IPS-15b (cell line): Measurements from ENCODE around the gene SLC9A9.

ENCODE experiments used
- H3K27me3 ChIP-seq: one replicate; pipeline ENCODE4 v1.6.1; 2013; ENCODE audit warnings: low read length; ENCODE audit not compliant: control insufficient read depth, insufficient read depth
- H3K36me3 ChIP-seq: one replicate; pipeline ENCODE4 v1.6.1; 2013; ENCODE audit warnings: low read length; ENCODE audit not compliant: control insufficient read depth, insufficient read depth
- H3K4me1 ChIP-seq: one replicate; pipeline ENCODE4 v1.6.1; 2013; ENCODE audit warnings: mild to moderate bottlenecking, low read length; ENCODE audit not compliant: control insufficient read depth, insufficient read depth
- H3K4me3 ChIP-seq: one replicate; pipeline ENCODE4 v1.5.1; 2013; ENCODE audit warnings: low read depth, low read length
- H3K9ac ChIP-seq: one replicate; pipeline ENCODE4 v1.6.1; 2013; ENCODE audit warnings: low read depth, mild to moderate bottlenecking, low read length
- H3K9me3 ChIP-seq: one replicate; pipeline ENCODE4 v1.6.1; 2013; ENCODE audit warnings: mild to moderate bottlenecking, low read length; ENCODE audit not compliant: control insufficient read depth, insufficient read depth

SLC9A9 gene

GRCh38 chr3:143865302-143865701 is 17.0 kb upstream of the SLC9A9 start:
- H3K9me3 ChIP-seq, result no peaks in the 10 kb centered on the region
- no peak overlapping the region for H3K9ac ChIP-seq
- H3K4me1 ChIP-seq, result no peaks in the 10 kb centered on the region
- H3K36me3 ChIP-seq, result no peaks in the 10 kb centered on the region
- no peaks in the 10 kb centered on the region for H3K27me3 ChIP-seq
- no peak overlapping the region for H3K4me3 ChIP-seq

GRCh38 chr3:143859465-143860203 is 11.4 kb upstream of the SLC9A9 start:
- Histone ChIP-seq H3K27me3 (no peaks in the 10 kb centered on the region), H3K9me3 (no peaks in the 10 kb centered on the region), H3K4me3 (no peak overlapping the region), H3K4me1 (no peaks in the 10 kb centered on the region), H3K36me3 (no peaks in the 10 kb centered on the region), H3K9ac (no peak overlapping the region)

GRCh38 chr3:143856252-143856970 is 8.1 kb upstream of the SLC9A9 start:
- no peak overlapping the region for H3K9ac ChIP-seq
- no peak overlapping the region for H3K4me3 ChIP-seq

GRCh38 chr3:143855183-143855582 is 6.9 kb upstream of the SLC9A9 start:
- Histone ChIP-seq H3K4me1 (no peaks in the 10 kb centered on the region), H3K36me3 (no peaks in the 10 kb centered on the region), H3K4me3 (no peak overlapping the region), H3K9ac (no peak overlapping the region), H3K9me3 (no peaks in the 10 kb centered on the region), H3K27me3 (no peaks in the 10 kb centered on the region)

More at GRCh38 chr3:143856252-143856970, 8.1 kb upstream of the SLC9A9 start:
- Histone ChIP-seq H3K4me1 (no peaks in the 10 kb centered on the region), H3K27me3 (no peaks in the 10 kb centered on the region), H3K9me3 (no peaks in the 10 kb centered on the region), H3K36me3 (no peaks in the 10 kb centered on the region)

- Histone ChIP-seq H3K4me1 (peaks cover 7% of the 10 kb centered on the region), H3K4me3 (no peak overlapping the region), H3K9ac (no peak overlapping the region), H3K9me3 (no peaks in the 10 kb centered on the region), H3K27me3 (no peaks in the 10 kb centered on the region), H3K36me3 (no peaks in the 10 kb centered on the region)
Measured at GRCh38 chr3:143851331-143852017, 3.2 kb upstream of the SLC9A9 start.

- peaks cover 7% of the 10 kb centered on the region for H3K4me1 ChIP-seq
- H3K4me3 ChIP-seq, result no peak overlapping the region
- no peaks in the 10 kb centered on the region for H3K27me3 ChIP-seq
- H3K9ac ChIP-seq, result no peak overlapping the region
- no peaks in the 10 kb centered on the region for H3K36me3 ChIP-seq
- H3K9me3 ChIP-seq, result no peaks in the 10 kb centered on the region
Measured at GRCh38 chr3:143850877-143851276, 2.6 kb upstream of the SLC9A9 start.

GRCh38 chr3:143849854-143850549 is 1.7 kb upstream of the SLC9A9 start:
- Histone ChIP-seq H3K36me3 (no peaks in the 10 kb centered on the region), H3K9ac (no peak overlapping the region), H3K4me3 (no peak overlapping the region), H3K4me1 (peaks cover 7% of the 10 kb centered on the region), H3K9me3 (no peaks in the 10 kb centered on the region), H3K27me3 (no peaks in the 10 kb centered on the region)

GRCh38 chr3:143848704-143849103 is 436 bp upstream of the SLC9A9 start:
- Histone ChIP-seq H3K4me3 (no peak overlapping the region), H3K4me1 (peaks cover 7% of the 10 kb centered on the region), H3K27me3 (no peaks in the 10 kb centered on the region), H3K9me3 (no peaks in the 10 kb centered on the region), H3K36me3 (no peaks in the 10 kb centered on the region), H3K9ac (no peak overlapping the region)

- Histone ChIP-seq H3K9me3 (no peaks in the 10 kb centered on the region), H3K4me1 (peaks cover 11% of the 10 kb centered on the region), H3K4me3 (no peak overlapping the region), H3K27me3 (no peaks in the 10 kb centered on the region), H3K9ac (no peak overlapping the region), H3K36me3 (no peaks in the 10 kb centered on the region)
Measured at GRCh38 chr3:143843587-143843986, 4.7 kb downstream of the SLC9A9 start.

GRCh38 chr3:143840636-143841035 is 7.6 kb downstream of the SLC9A9 start:
- no peak overlapping the region for H3K9ac ChIP-seq
- no peaks in the 10 kb centered on the region for H3K27me3 ChIP-seq
- peaks cover 4% of the 10 kb centered on the region for H3K4me1 ChIP-seq
- H3K36me3 ChIP-seq, result no peaks in the 10 kb centered on the region
- H3K4me3 ChIP-seq, result no peak overlapping the region
- no peaks in the 10 kb centered on the region for H3K9me3 ChIP-seq

- Histone ChIP-seq H3K27me3 (no peaks in the 10 kb centered on the region), H3K4me1 (peaks cover 4% of the 10 kb centered on the region), H3K9me3 (no peaks in the 10 kb centered on the region), H3K36me3 (no peaks in the 10 kb centered on the region), H3K4me3 (no peak overlapping the region), H3K9ac (no peak overlapping the region)
Measured at GRCh38 chr3:143839980-143840379, 8.3 kb downstream of the SLC9A9 start.
